ENCODE data around the gene BPIFA3.

BPIFA3 gene

DNA sequence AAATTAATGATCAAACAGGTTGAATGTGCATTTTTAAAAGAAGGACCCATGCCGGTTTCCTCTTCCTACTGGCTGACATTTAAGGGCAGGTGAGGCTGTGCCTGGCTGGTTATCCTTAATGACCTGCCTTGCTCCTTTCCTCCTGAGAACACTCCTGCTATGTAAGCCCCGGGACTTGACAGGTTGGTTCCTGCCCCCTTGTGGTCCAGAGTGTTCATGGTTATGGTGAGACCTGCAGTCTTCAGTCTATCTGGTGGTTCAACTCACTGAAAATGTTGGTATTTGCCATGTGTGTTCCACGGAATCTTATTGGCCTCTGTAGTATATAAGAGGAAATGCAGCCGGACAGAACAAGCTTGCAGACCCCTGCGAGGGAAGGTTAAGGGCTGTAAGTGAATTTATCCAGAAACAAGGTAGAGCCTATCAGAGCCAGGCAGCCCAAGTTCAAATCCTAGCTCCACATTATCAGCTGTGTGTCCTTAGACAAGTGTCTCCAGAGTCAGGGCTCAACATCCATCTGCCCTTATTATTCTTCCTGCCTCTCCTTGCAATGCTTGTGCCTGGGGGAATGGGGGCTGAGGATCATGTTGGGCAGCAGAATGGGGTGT, 5.2 kb upstream of the BPIFA3 start:
- DNase-seq (ENCODE audit: low read depth, low spot score): peak; percentile 60

DNA sequence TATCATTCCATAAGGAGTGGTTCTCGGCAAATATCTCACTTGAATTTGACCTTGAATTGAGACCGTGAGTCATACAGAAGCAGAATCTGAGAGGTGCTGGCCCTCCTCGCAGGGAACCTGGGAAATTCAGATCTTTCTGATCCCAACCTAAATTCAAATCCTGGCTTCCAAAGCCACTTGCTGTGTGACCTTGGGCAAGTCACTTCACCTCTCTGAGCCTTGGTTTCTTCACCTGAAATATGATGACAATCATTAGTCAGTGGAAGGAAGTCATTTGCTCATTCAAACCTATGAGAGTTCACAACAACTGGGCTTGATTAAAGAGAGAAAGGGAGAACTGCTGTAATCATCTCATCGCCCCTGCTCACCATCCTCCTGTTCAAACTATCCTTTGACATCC, 7.2 kb downstream of the BPIFA3 start:
- no peak for DNase-seq (ENCODE audit: low read depth, low spot score)

DNA sequence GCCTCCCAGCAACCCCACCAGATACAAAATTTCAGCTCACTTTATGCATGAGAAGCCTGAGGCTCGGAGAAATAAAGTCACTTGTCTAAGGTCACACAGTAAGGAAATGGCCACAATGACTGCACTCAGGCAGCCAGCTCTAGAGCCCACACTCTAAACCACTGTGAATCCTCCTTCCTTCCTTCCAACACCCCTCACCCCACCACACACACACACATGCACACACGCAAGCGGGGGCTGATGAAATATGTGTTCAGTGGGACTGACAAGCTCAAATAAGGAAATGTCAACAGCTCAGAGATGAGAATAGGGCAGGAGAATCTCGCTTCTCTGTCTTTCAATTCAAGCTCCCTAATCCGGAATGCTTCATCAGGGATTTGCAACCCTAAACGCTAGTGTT, 12.7 kb downstream of the BPIFA3 start:
- no peak for DNase-seq (ENCODE audit: low read depth, low spot score)

GRCh38 chr20:33231237-33231636, 14.1 kb downstream of the BPIFA3 start:
- no peak for DNase-seq (ENCODE audit: low read depth, low spot score)

DNA sequence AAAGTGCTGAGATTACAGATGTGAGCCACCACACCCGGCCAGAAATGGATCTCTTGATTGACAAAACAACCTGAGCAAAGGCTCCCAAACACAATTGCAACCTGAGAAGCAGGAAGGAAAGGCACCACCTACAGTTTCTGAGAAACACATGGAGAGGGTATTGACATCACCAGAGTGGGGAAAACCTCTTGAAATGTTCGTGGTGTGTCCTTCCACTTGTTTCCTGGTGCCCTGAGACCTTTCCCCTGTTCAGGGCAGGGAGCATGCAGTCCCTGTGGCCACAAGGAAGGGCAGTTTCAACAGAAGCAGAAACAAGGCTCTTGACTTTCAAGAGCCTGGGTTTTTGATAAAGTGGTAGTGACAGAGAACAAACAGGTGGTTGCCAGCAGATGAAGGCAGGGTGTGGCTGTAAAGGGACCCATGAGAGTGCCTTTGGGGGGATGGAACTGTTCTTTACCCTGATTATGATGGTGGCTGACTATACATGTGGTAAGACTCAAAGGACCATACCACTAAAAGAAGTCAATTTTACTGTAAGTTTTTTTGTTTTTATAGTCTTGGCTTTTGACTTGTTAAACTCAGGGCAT, 15.4 kb downstream of the BPIFA3 start:
- no peak for DNase-seq (ENCODE audit: low read depth, low spot score)

DNA sequence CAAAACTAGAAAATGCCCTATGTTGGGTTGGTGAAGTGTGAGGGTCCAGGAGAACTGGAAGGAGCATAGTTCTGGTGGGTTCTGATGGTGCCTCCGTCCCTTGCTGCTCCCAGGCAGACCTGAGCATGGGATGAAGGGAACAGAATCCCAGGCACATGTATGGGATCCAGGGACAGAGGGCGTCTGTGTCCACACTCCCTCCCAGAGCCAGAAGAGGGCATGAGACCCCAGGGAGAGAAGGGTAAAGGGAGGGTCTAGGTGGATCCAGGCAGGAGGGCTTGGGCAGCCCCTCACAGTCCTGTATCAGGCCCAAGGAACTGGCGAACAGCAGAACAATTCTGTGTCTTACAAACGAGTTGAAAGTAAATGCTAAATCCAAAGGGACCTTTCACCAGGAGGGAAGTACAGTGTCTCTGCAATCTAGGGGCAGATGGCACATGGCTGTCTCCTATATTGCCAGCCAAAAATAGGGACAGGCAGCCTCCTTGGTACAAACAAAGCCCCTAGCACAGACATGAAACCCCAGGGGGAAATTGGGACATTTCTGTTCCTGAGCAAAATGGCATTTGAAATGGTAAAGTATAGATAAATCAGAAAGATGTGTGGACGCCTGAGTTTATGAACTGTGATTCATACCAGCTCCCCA, 16.1 kb downstream of the BPIFA3 start:
- no peak for DNase-seq (ENCODE audit: low read depth, low spot score)

DNA sequence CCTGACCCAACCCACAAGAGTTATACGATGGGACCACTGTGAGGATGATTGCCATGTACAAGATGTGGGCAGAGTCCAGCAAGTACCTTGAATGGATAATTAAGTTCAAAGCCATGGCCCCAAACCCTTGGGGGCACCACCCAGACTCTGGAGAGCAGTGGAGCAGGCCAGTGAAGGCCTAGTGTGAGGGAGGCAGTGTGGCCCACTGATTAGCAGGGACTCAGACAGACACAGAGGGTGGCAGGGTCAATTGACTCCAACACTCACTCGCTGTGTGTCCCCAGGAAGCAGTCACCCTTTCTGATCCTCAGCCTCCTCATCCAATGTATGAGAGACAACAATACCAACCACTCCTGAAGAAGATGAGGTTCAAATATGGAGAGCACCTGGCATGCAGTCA, 16.9 kb downstream of the BPIFA3 start:
- no peak for DNase-seq (ENCODE audit: low read depth, low spot score)

DNA sequence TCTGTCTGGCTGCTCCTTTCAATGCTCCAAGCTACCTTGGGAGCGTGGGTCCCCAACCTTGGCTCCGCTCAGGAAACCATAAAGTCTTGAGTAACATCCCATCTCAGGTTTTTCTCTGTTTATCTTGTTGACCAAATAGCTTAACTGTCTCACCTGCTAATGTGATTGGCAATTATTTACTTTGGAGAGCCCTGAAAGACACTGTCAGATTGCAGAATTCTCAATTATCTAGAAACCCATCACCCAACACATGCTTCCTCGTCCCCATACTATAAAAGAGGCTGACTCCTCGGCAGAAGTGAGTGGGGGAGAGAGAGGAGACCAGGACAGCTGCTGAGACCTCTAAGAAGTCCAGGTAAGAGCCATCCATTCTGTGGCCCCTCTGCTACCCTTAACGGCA, 18.5 kb downstream of the BPIFA3 start, which contains the start of gene BPIFA1:
TSS of gene BPIFA1 (plus strand) at position 301 of the 400 bp plus-strand sequence. CDS start 1,716 bp downstream, outside the sequence.
- no peak for DNase-seq (ENCODE audit: low read depth, low spot score)

DNA sequence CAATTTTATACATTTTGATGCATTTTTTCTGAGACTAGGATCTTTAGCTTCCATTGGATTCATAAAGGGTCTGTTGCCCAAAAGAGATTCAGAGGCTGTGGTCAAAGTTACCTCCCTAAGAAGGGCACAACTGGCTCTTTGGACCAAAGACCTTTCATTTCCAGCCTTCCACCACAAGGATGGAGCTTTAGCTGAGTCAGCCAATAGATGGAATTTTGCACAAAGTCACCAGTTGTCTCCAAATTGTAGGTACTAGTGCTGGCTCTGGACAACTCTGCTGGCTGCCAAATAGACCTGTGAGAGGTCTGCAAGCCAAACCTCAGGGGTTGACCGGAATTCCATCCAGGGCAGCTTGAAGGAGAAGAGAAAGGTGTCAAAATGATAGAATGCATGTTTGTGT, 19.2 kb downstream of the BPIFA3 start:
- DNase-seq (ENCODE audit: low read depth, low spot score): no peak

DNA sequence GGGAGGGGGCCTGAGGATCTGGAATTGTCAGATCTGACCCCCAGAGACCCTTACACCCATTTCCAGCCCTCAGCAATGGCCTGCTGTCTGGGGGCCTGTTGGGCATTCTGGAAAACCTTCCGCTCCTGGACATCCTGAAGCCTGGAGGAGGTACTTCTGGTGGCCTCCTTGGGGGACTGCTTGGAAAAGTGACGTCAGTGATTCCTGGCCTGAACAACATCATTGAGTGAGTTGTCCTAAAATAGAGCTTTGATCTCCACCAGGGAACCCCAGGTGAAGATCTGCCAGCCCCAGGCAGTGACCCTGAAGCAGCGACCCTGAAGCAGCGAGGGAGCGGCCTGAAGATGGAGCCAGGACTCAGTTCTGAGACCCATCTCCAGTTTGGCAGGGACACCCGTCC, 20.8 kb downstream of the BPIFA3 start:
- DNase-seq (ENCODE audit: low read depth, low spot score): no peak

- DNase-seq (ENCODE audit: low read depth, low spot score): no peak
These were observed 22.3 kb downstream of the BPIFA3 start for GRCh38 chr20:33239418-33239817.

DNA sequence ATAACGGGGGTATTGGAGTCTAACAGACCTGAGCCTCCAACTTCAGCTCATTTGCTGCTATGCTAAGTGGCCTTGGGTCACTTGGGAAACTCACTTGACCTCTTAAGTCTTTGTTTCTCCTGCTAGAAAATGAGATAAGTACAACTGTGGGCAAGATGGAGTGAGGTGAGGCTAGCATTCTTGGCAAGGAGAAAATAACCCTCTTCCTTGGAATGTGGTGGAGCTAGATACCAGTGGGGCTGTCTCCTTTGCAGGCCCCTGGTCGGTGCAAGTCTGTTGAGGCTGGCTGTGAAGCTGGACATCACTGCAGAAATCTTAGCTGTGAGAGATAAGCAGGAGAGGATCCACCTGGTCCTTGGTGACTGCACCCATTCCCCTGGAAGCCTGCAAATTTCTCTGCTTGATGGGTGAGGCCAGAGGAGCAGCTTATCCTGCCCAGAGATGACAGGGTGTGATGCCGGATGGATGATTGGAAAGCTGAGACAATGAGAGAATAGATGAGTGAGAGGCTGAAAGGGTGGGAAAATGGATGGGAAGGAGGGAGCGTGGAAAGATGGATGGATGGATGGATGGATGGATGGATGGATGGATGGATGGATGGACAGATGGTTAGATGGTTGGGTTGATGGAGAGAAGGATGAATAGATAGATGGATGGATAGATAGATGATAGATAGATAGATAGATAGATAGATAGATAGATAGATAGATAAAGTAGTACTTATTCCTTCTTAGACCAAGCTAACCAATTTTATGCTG, 23.0 kb downstream of the BPIFA3 start:
- no peak for DNase-seq (ENCODE audit: low read depth, low spot score)

DNA sequence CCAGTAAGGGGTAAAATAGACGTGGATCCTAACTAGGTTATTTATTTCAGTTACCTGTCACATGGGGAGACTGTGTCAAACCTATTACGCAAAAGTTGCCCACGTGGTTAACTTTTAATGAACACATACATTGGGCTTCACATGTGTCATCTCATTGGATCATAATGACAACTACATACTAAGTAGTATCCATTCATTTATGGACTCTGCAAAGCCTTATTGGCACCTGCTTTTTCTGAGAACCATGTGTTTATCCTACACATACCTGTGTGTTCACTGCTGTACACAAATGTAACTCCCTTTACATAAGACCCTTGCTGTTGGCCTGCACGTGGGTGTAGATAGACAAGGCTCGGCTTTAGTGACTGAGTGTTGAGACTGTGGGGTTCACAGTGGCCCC, 23.8 kb downstream of the BPIFA3 start:
- no peak for DNase-seq (ENCODE audit: low read depth, low spot score)

DNA sequence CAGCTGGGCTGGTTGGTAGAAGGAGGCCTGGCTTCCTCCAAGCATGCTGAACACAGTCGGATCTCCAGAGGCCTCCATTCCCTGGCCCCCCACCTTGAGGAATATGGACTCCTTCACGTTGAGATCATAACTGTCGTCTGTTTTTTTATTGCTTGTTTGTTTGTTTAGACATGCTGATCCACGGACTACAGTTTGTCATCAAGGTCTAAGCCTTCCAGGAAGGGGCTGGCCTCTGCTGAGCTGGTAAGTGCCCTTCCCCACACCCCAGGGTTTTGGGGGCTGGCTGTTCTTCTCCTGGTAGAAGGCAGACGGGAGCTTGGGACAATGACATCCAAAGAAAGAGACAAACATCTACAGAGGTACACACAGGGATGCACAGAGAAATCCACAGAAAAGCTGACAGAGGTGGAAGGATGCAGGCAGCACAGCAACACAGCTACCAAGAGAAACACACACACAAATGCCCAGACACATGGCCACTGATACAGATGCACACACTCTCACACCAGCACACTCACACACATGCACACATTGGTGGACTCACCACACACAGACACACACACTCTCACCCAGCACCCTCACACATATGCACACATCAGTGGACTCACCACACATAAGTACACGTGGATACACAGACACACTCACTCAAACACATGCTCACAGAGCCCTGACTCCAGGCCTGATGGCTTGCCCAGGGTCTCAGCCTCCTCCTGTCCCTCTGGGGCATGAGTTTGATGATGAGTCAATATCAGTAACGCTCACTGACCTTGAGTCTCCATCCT, 25.4 kb downstream of the BPIFA3 start:
- DNase-seq (ENCODE audit: low read depth, low spot score): no peak

GRCh38 chr20:33246077-33246476, 28.9 kb downstream of the BPIFA3 start:
- DNase-seq (ENCODE audit: low read depth, low spot score): no peak

GRCh38 chr20:33249456-33249855, 32.3 kb downstream of the BPIFA3 start:
- no peak for DNase-seq (ENCODE audit: low read depth, low spot score)

- DNase-seq (ENCODE audit: low read depth, low spot score): no peak
These were observed 33.5 kb downstream of the BPIFA3 start for GRCh38 chr20:33250666-33251065.

GRCh38 chr20:33251496-33251895, 34.3 kb downstream of the BPIFA3 start:
- no peak for DNase-seq (ENCODE audit: low read depth, low spot score)

GRCh38 chr20:33252460-33252859, 35.3 kb downstream of the BPIFA3 start:
- no peak for DNase-seq (ENCODE audit: low read depth, low spot score)

- no peak for DNase-seq (ENCODE audit: low read depth, low spot score)
These were observed 37.9 kb downstream of the BPIFA3 start for GRCh38 chr20:33255005-33255404.

DNA sequence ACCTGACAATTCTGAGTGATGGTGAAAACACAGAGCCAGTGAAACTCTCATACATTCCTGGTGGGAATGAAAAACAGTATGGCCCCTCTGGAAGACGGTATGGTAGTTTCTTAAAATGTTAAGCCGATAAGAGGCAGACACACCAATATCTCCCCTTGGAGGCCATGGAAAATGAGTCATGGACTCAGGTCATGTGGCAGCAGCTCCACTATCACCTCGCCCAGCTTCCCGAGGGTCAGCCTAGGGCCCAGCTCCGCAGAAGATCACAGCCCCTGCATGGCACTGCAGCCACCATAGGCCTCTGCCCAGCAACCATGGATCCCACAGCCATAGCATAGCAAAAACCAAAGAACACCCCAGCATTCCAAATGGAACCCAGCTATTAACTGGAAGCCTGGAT, 40.1 kb downstream of the BPIFA3 start:
- no peak for DNase-seq (ENCODE audit: low read depth, low spot score)

GRCh38 chr20:33259371-33259770, 42.2 kb downstream of the BPIFA3 start:
- DNase-seq (ENCODE audit: low read depth, low spot score): no peak
